H1 (cell line): ENCODE results near the gene PLCL2. TPM values are rescaled to one million over a fixed set of nuclear protein-coding genes. Genes with fewer than 3 reads are reported as not detected.

Experiments used
- CTCF ChIA-PET: fragments of 300-600 bp; sonication (Branson Sonifier 250); formaldehyde crosslinking; loops from one replicate; lab custom pipeline; 2021; ENCODE audit not compliant: partially characterized antibody; lab: Charles Lee
- POLR2A ChIA-PET: fragments of 300-600 bp; sonication (Branson Sonifier 250); formaldehyde crosslinking; loops from one replicate; lab custom pipeline; 2021; ENCODE audit warnings: inconsistent platforms; ENCODE audit not compliant: partially characterized antibody; lab: Charles Lee
- DNase-seq, 2 experiments: peaks; one replicate each; pipeline versions ENCODE4 v3.0.0 to v3.0.0-alpha.2; 2010 to 2022; ENCODE audit warnings: low spot score in 2 of 2, low read depth in 1 of 2, mixed read lengths in 1 of 2
- FAIRE-seq: peaks from 2 replicates; lab custom pipeline; 2011; peaks lifted over from hg19 to GRCh38; lab: Jason Lieb, UNC
- H2AFZ ChIP-seq: 2 replicates; pipeline ENCODE4 v1.8.1; 2012; ENCODE audit warnings: low read length, inconsistent platforms
- H2AK5ac ChIP-seq: 2 replicates; pipeline ENCODE4 v1.6.1; 2013; ENCODE audit warnings: low read depth, low read length
- H2BK120ac ChIP-seq: replicated peaks from 2 replicates; pipeline ENCODE3; 2013; ENCODE audit warnings: low read depth, low read length, inconsistent platforms
- H2BK12ac ChIP-seq: 2 replicates; pipeline ENCODE4 v1.6.1; 2013; ENCODE audit warnings: low read depth, low read length
- H2BK15ac ChIP-seq: 2 replicates; pipeline ENCODE4 v1.6.1; 2013; ENCODE audit warnings: low read length
- H2BK20ac ChIP-seq: 2 replicates; pipeline ENCODE4 v1.6.1; 2013; ENCODE audit warnings: low read length
- H2BK5ac ChIP-seq: 2 replicates; pipeline ENCODE4 v1.6.1; 2013; ENCODE audit warnings: low read depth, low read length
- H3K14ac ChIP-seq: 2 replicates; pipeline ENCODE4 v1.6.1; 2013; ENCODE audit warnings: inconsistent platforms; ENCODE audit not compliant: insufficient read length
- H3K18ac ChIP-seq: 2 replicates; pipeline ENCODE4 v1.6.1; 2013; ENCODE audit warnings: low read length; ENCODE audit errors: extremely low read depth
- H3K23ac ChIP-seq: 2 replicates; pipeline ENCODE4 v1.6.1; 2013; ENCODE audit warnings: inconsistent platforms; ENCODE audit not compliant: insufficient read length
- H3K23me2 ChIP-seq: 2 replicates; pipeline ENCODE4 v1.6.1; 2013; ENCODE audit warnings: low read depth, low read length
- H3K27ac ChIP-seq: 2 replicates; pipeline ENCODE4 v1.6.1; 2011; ENCODE audit warnings: low read depth, low read length, inconsistent platforms
- H3K27me3 ChIP-seq, 4 experiments: replicated peaks in 1 of 4; 1 replicate in 1 of 4; 2 replicates in 3 of 4; pipeline versions ENCODE4 v1.6.1 to v1.8.1; 2011 to 2013; ENCODE audit warnings: low read length in 3 of 4, mild to moderate bottlenecking in 3 of 4, inconsistent platforms in 2 of 4, mixed read lengths in 2 of 4, moderate library complexity in 1 of 4; ENCODE audit not compliant: control insufficient read depth in 3 of 4, insufficient read depth in 3 of 4; ENCODE audit errors: extremely low read depth in 1 of 4
- H3K36me3 ChIP-seq, 4 experiments: 2 replicates each; pipeline versions ENCODE4 v1.6.1 to v1.8.1; 2011 to 2013; ENCODE audit warnings: mild to moderate bottlenecking in 4 of 4, low read length in 3 of 4, moderate library complexity in 2 of 4, control low read depth in 1 of 4, inconsistent platforms in 1 of 4; ENCODE audit not compliant: insufficient read depth in 4 of 4, control insufficient read depth in 2 of 4
- H3K4ac ChIP-seq: replicated peaks from 2 replicates; pipeline ENCODE3; 2013; ENCODE audit warnings: low read length, low read depth, mixed read lengths, inconsistent platforms; ENCODE audit not compliant: insufficient read length
- H3K4me1 ChIP-seq, 4 experiments: replicated peaks in 1 of 4; 1 replicate in 1 of 4; 2 replicates in 3 of 4; pipeline versions ENCODE4 v1.6.1 to v1.8.1; 2011 to 2013; ENCODE audit warnings: low read length in 3 of 4, inconsistent platforms in 2 of 4, mixed read lengths in 1 of 4; ENCODE audit not compliant: insufficient read depth in 4 of 4, control insufficient read depth in 3 of 4
- H3K4me2 ChIP-seq, 2 experiments: 2 replicates each; pipeline versions ENCODE4 v1.6.1 to v1.8.1; 2011 to 2013; ENCODE audit warnings: low read depth in 2 of 2, low read length in 2 of 2, control low read depth in 1 of 2, inconsistent platforms in 1 of 2, mild to moderate bottlenecking in 1 of 2; ENCODE audit not compliant: insufficient read depth in 1 of 2
- H3K4me3 ChIP-seq, 4 experiments: fragments of 200-600, 300-600 bp in 1 of 4; sonication (generic), shearing (Covaris generic), sonication (Bioruptor Twin) in 1 of 4; 2 replicates each; pipeline versions ENCODE4 v1.5.1 to v1.8.1; 2011 to 2016; ENCODE audit warnings: low read length in 4 of 4, low read depth in 3 of 4, control low read depth in 2 of 4, inconsistent platforms in 2 of 4, mild to moderate bottlenecking in 2 of 4, mixed read lengths in 1 of 4, moderate library complexity in 1 of 4; ENCODE audit not compliant: insufficient read depth in 2 of 4; ENCODE audit errors: extremely low read depth in 1 of 4
- H3K56ac ChIP-seq: replicated peaks from 2 replicates; pipeline ENCODE3; 2013; ENCODE audit warnings: low read depth, mild to moderate bottlenecking, mixed read lengths, low read length, inconsistent platforms; ENCODE audit not compliant: insufficient read length
- H3K79me1 ChIP-seq: 2 replicates; pipeline ENCODE4 v1.6.1; 2013; ENCODE audit warnings: low read depth, low read length, control low read depth
- H3K79me2 ChIP-seq, 2 experiments: 2 replicates each; pipeline versions ENCODE4 v1.6.1 to v1.8.1; 2012 to 2013; ENCODE audit warnings: low read length in 2 of 2, mild to moderate bottlenecking in 2 of 2, inconsistent platforms in 1 of 2; ENCODE audit not compliant: insufficient read depth in 2 of 2, control insufficient read depth in 1 of 2
- H3K9ac ChIP-seq, 4 experiments: replicated peaks in 1 of 4; 1 replicate in 1 of 4; 2 replicates in 3 of 4; pipeline versions ENCODE4 v1.6.1 to v1.8.1; 2011 to 2013; ENCODE audit warnings: low read depth in 3 of 4, low read length in 3 of 4, control low read depth in 2 of 4, mild to moderate bottlenecking in 2 of 4, moderate library complexity in 2 of 4, inconsistent platforms in 1 of 4; ENCODE audit errors: extremely low read depth in 1 of 4
- H3K9me3 ChIP-seq, 2 experiments: 2 replicates each; pipeline versions ENCODE4 v1.6.1 to v1.8.1; 2012 to 2013; ENCODE audit warnings: mild to moderate bottlenecking in 2 of 2, moderate library complexity in 2 of 2, control low read depth in 1 of 2, inconsistent platforms in 1 of 2, low read depth in 1 of 2, low read length in 1 of 2, mixed read lengths in 1 of 2; ENCODE audit not compliant: insufficient read depth in 2 of 2
- H4K20me1 ChIP-seq, 2 experiments: replicated peaks in 1 of 2; 2 replicates each; pipeline versions ENCODE3 to v1.8.1; 2011 to 2013; ENCODE audit warnings: inconsistent platforms in 2 of 2, low read length in 2 of 2, mild to moderate bottlenecking in 1 of 2; ENCODE audit not compliant: insufficient read depth in 2 of 2, control insufficient read depth in 1 of 2
- H4K5ac ChIP-seq: 2 replicates; pipeline ENCODE4 v1.6.1; 2013; ENCODE audit warnings: low read length, low read depth, mixed read lengths, inconsistent platforms; ENCODE audit not compliant: insufficient read length
- H4K8ac ChIP-seq: 2 replicates; pipeline ENCODE4 v1.8.0; 2013; ENCODE audit warnings: mild to moderate bottlenecking, moderate library complexity, low read length, inconsistent platforms; ENCODE audit not compliant: insufficient read depth; ENCODE audit errors: extremely low read depth
- H4K91ac ChIP-seq: replicated peaks from 2 replicates; pipeline ENCODE3; 2013; ENCODE audit warnings: low read length, mixed read lengths, inconsistent platforms; ENCODE audit not compliant: insufficient read length
- CBX5 ChIP-seq: fragments of 300-800, 300-1000 bp; sonication (generic); IDR thresholded peaks from 2 replicates; pipeline ENCODE4 v1.7.1; 2016; ENCODE audit warnings: antibody characterized with exemption, low read length, low read depth
- EGR1 ChIP-seq: IDR thresholded peaks from 2 replicates; pipeline ENCODE4 v1.6.1; 2011; ENCODE audit warnings: low read depth, low read length, borderline replicate concordance
- EP300 ChIP-seq, 2 experiments: IDR thresholded peaks; 1 replicate in 1 of 2; 2 replicates in 1 of 2; pipeline ENCODE4 v1.6.1; 2011 to 2012; ENCODE audit warnings: low read depth in 2 of 2, low read length in 2 of 2, mild to moderate bottlenecking in 2 of 2, borderline replicate concordance in 1 of 2, inconsistent platforms in 1 of 2, moderate library complexity in 1 of 2
- JUN ChIP-seq: IDR thresholded peaks from 2 replicates; pipeline ENCODE4 v1.6.1; 2011; ENCODE audit warnings: low read depth, mild to moderate bottlenecking, improper control_type of control experiment, low read length
- JUND ChIP-seq: IDR thresholded peaks from 2 replicates; pipeline ENCODE4 v1.6.1; 2011; ENCODE audit warnings: mild to moderate bottlenecking, improper control_type of control experiment, low read length
- MAFK ChIP-seq: IDR thresholded peaks from 2 replicates; pipeline ENCODE4 v1.6.1; 2012; ENCODE audit warnings: low read depth, mild to moderate bottlenecking, improper control_type of control experiment, low read length
- NANOG ChIP-seq: IDR thresholded peaks from 2 replicates; pipeline ENCODE4 v1.6.1; 2011; ENCODE audit warnings: low read length, low read depth, mild to moderate bottlenecking, inconsistent platforms; ENCODE audit not compliant: insufficient read depth, poor library complexity, severe bottlenecking
- POLR2A ChIP-seq, 2 experiments: IDR thresholded peaks; 1 replicate in 1 of 2; 2 replicates in 1 of 2; pipeline ENCODE4 v1.6.1; 2011; ENCODE audit warnings: low read depth in 2 of 2, low read length in 2 of 2, mild to moderate bottlenecking in 2 of 2; ENCODE audit errors: control extremely low read depth in 1 of 2
- RAD21 ChIP-seq, 2 experiments: IDR thresholded peaks in 1 of 2; conservative IDR thresholded peaks in 1 of 2; 2 replicates each; pipeline ENCODE4 v1.6.1; 2011; ENCODE audit warnings: low read depth in 2 of 2, low read length in 2 of 2, improper control_type of control experiment in 1 of 2, inconsistent platforms in 1 of 2, mild to moderate bottlenecking in 1 of 2, moderate library complexity in 1 of 2
- RNF2 ChIP-seq: fragments of 200-900, 300-1000 bp; sonication (generic); IDR thresholded peaks from 2 replicates; pipeline ENCODE4 v1.7.1; 2016; ENCODE audit warnings: borderline replicate concordance, low read depth, mild to moderate bottlenecking, antibody characterized with exemption, low read length; ENCODE audit not compliant: poor library complexity, severe bottlenecking; ENCODE audit errors: missing control alignments
- RXRA ChIP-seq: IDR thresholded peaks from 2 replicates; pipeline ENCODE4 v1.6.1; 2011; ENCODE audit warnings: low read depth, mild to moderate bottlenecking, low read length, moderate library complexity; ENCODE audit not compliant: insufficient read depth
- SIRT6 ChIP-seq: IDR thresholded peaks from one replicate; pipeline ENCODE4 v1.7.1; 2012; ENCODE audit warnings: low read length, inconsistent platforms
- TEAD4 ChIP-seq: IDR thresholded peaks from 2 replicates; pipeline ENCODE4 v1.6.1; 2012; ENCODE audit warnings: low read depth, low read length, inconsistent platforms, mixed read lengths
- ZNF274 ChIP-seq: IDR thresholded peaks from 2 replicates; pipeline ENCODE4 v1.7.0; 2012; ENCODE audit warnings: low read length, borderline replicate concordance; ENCODE audit errors: extremely low read depth
- WGBS, 2 experiments: shearing (Covaris generic) in 1 of 2; methylation state at CpG; one replicate each; pipeline versions ENCODE4 v1.1.6 to v1.1.7; 2013 to 2015; ENCODE audit warnings: low lambda C conversion rate in 2 of 2, mixed read lengths in 2 of 2, inconsistent platforms in 1 of 2, low coverage in 1 of 2, missing lambda C conversion rate in 1 of 2; ENCODE audit not compliant: insufficient replicate concordance in 2 of 2, insufficient coverage in 1 of 2, insufficient read length in 1 of 2; ENCODE audit errors: extremely low coverage in 1 of 2, missing lambda C conversion rate in 1 of 2; 5-methylcytosine and 5-hydroxymethylcytosine counted together
- polyA plus RNA-seq, 7 experiments: library from polyadenylated mRNA; depleted of rRNA in 3 of 7; stranded (reverse) in 5 of 7; unstranded in 2 of 7; fragments of >200 nt in 5 of 7; fragments of 200-250 nt in 2 of 7; gene quantifications; 1 replicate in 5 of 7; 2 replicates in 1 of 7; 4 replicates in 1 of 7; pipeline versions ENCODE4 v1.2.1 to v1.2.3, GENCODE V29; 2011 to 2013; ENCODE audit warnings: missing spikeins in 2 of 7, mixed read lengths in 2 of 7
- total RNA-seq: library from RNA; stranded (reverse); fragmentation: NEBNext Ultra II Directional; extraction: Animal tissue kit (Norgen Biotek cat#: 25700); gene quantifications from 2 replicates; pipeline ENCODE4 v1.2.1, GENCODE V29; 2021

The PLCL2 gene
- total and polyA plus RNA-seq, 2 of the 8 experiments (the other 6 are each of a cell fraction or from before 2014, with no cell fraction given): 3.5 to 6.8 TPM

DNA sequence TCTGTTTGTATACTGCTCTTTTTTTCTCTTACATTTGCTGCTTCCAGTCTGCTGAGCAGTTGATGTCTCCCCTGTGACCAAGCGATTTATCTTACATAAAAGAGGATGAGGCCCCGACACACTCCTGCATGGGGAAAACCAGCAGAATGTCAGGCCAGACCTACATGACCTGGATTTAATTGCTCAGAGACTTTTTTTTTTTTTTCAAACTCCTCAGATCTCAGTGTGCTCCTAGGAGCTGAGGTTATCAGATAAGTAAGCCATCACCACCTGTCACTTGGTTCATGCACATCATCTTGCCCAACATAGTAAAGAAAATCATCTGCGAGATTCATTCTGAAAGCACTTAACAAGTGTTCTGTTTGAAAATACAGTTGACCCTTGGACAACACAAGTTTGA, 163.1 kb downstream of the PLCL2 start:
- Histone ChIP-seq H3K9me3 (no peaks in the 10 kb centered on the region), H3K4me2 (no peak overlapping the region)
- POLR2A ChIA-PET: no interaction called here
- TF ChIP-seq SIRT6 (no peak), EP300 (IDR thresholded peaks at IDR 0.05; ENCODE audit: borderline replicate concordance in 1 of 2, low read depth in 2 of 2, low read length in 2 of 2) (no peak), EGR1 (no peak), MAFK (no peak), RXRA (no peak), RNF2 (no peak), NANOG (no peak), RAD21 (IDR thresholded peaks at IDR 0.05 in 1 of 2, conservative IDR thresholded peaks at IDR 0.05 in 1 of 2; ENCODE audit: low read depth in 2 of 2, low read length in 2 of 2) (no peak), TEAD4 (no peak), CBX5 (no peak), ZNF274 (no peak), JUN (no peak), JUND (no peak), POLR2A (IDR thresholded peaks at IDR 0.05; ENCODE audit: control extremely low read depth in 1 of 2, low read depth in 2 of 2, low read length in 2 of 2) (no peak)

More for the DNA sequence above, 163.1 kb downstream of the PLCL2 start:
- CTCF ChIA-PET: interaction anchor here (1.4 kb wide), 1 partner anchor 15 kb away, joined by 5 read pairs; no protein-coding TSS in a partner anchor
- Histone ChIP-seq H3K9ac (no peak overlapping the region), H3K27ac (no peak overlapping the region), H3K4ac (no peak overlapping the region), H3K36me3 (peaks cover 0 to 4% (median 0%) of the 10 kb centered on the region in 4 experiments; a peak in 1 of 8 replicates), H2BK5ac (no peak overlapping the region), H2BK15ac (no peak overlapping the region; the same call in 1 of the 2 replicates), H4K20me1 (no peaks in the 10 kb centered on the region), H3K4me1 (peaks cover 0 to 11% (median 6%) of the 10 kb centered on the region in 4 experiments; a peak in 4 of 7 replicates), H2BK120ac (no peak overlapping the region), H3K79me1 (no peaks in the 10 kb centered on the region), H3K14ac (no peak overlapping the region), H3K56ac (no peak overlapping the region), H3K23ac (no peak overlapping the region), H3K27me3 (no peaks in the 10 kb centered on the region), H3K79me2 (no peaks in the 10 kb centered on the region), H3K18ac (no peak overlapping the region), H2AK5ac (no peak overlapping the region), H3K4me3 (no peak overlapping the region), H3K23me2 (no peaks in the 10 kb centered on the region), H4K8ac (no peak overlapping the region), H2AFZ (no peak overlapping the region), H4K5ac (no peak overlapping the region), H4K91ac (no peak overlapping the region), H2BK20ac (no peak overlapping the region), H2BK12ac (no peak overlapping the region)
- DNase-seq (no peak), FAIRE-seq (no peak)
- WGBS, 2 experiments: 79% methylated on average over 3 of the region's 3 CpGs; no CpG with 5 or more reads in 1 of the 2 experiments
